ENCODE results near the gene PSMB3. TPM values are rescaled to one million over a fixed set of nuclear protein-coding genes. Genes with fewer than 3 reads are reported as not detected.
A peak's percentile ranks its signal among the peaks of the same experiment; 100 is the strongest.

The PSMB3 gene
- total RNA-seq, 1 experiment from 2014 or later, result 346 TPM

DNA sequence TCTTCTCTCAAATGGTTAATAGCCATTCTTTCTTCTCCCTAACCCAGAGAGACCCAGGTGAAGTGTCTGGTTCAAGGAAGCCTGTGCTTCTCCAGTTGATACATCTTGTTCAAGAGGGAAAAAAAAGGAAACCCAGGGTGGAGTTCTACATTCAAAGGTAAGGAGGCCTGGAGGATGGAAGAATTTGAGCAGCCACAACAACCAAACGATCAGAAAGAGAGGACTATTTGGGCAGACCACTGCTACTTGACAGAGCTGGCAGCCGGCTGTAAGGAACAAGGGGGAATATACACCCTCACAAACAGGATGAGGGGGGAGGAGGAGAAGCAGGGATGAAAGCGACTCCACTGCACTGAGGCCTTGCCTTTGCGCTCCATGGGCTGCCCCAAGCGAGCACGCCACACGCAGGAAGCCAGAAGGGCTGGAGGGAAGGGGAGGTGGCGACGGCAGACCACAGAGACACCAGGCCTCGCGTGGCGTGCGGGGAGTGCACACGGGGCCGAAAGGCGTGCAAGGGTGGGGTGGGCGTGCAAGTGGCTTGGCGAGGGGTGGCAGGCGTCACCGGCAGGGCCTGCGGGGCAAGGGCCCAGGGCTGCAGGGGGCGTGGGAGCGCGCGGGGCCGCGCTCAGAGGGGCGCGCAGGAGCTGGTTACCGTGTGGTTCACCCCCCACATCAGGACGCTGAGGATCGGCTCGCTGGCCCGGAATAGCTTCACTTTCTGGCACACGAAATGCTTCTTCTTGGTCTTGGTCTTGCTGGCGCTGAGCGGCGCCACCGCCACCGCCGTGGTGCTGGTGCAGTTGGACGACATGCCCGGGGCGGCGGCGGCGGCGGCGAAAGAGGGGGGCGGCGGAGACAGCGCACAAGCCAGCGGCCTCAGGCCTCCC is 46.3 kb downstream of the PSMB3 start:
- Histone ChIP-seq H3K9me3 (ENCODE audit: control insufficient read depth in 1 of 2, insufficient read depth in 1 of 2, low read depth in 1 of 2, low read length in 2 of 2) (no peaks in the 10 kb centered on the region), H3K4me3 (replicated peaks in 1 of 2; ENCODE audit: low read depth in 1 of 2, low read length in 2 of 2) (peak overlapping the region; percentile 83 to 85), H3K9ac (ENCODE audit: low read length) (peak overlapping the region; percentile 80), H3K9me2 (ENCODE audit: insufficient read depth) (no peaks in the 10 kb centered on the region), H4K20me1 (ENCODE audit: insufficient read depth) (no peaks in the 10 kb centered on the region), H3K27ac (ENCODE audit: low read depth, low read length) (peak overlapping the region; percentile 96), H3K4me1 (ENCODE audit: control insufficient read depth in 1 of 2, insufficient read depth in 2 of 2, low read length in 2 of 2) (peaks cover 11 to 20% of the 10 kb centered on the region in 2 experiments), H3K79me2 (ENCODE audit: insufficient read depth, low read length) (peaks cover 51% of the 10 kb centered on the region), H3K4me2 (ENCODE audit: low read length) (peak overlapping the region; percentile 85), H3K36me3 (ENCODE audit: control insufficient read depth in 1 of 2, insufficient read depth in 2 of 2, low read length in 2 of 2) (peaks cover 13 to 22% of the 10 kb centered on the region in 2 experiments; a peak in 3 of 4 replicates), H3K27me3 (ENCODE audit: insufficient read depth, low read length) (no peaks in the 10 kb centered on the region), H2AFZ (ENCODE audit: low read depth, low read length, poor library complexity, severe bottlenecking) (no peak overlapping the region)
- CTCF ChIA-PET, result no interaction called here
- TF ChIP-seq SP1 (IDR thresholded peaks at IDR 0.05; ENCODE audit: low read depth) (no peak), RAD21 (IDR thresholded peaks at IDR 0.05; ENCODE audit: low read depth) (no peak), FOSL1 (IDR thresholded peaks at IDR 0.05; ENCODE audit: low read depth) (no peak), SIN3A (IDR thresholded peaks at IDR 0.05; ENCODE audit: low read depth) (0 out of 2 replicates have a peak, but pooled peaks have one; percentile 36), ZFX (IDR thresholded peaks at IDR 0.05) (peak; percentile 76), SRF (IDR thresholded peaks at IDR 0.05; ENCODE audit: low read depth) (no peak), ELF1 (IDR thresholded peaks at IDR 0.05; ENCODE audit: borderline replicate concordance, low read depth) (no peak), POLR2AphosphoS5 (IDR thresholded peaks at IDR 0.05; ENCODE audit: low read depth, low read length) (peak; percentile 31; the same call in 1 of the 2 replicates)
- TF ChIP-seq, protein P1, sequence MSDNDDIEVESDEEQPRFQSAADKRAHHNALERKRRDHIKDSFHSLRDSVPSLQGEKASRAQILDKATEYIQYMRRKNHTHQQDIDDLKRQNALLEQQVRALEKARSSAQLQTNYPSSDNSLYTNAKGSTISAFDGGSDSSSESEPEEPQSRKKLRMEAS (IDR thresholded peaks at IDR 0.05), result peak; percentile 59; the same call in 1 of the 2 replicates
- intact Hi-C loops (cut with micrococcal nuclease), result loop anchor here (5.0 kb wide), 1 partner anchor 47 kb away; the partner anchor contains the start of gene PSMB3
- DNase-seq (ENCODE audit: low read depth, low spot score) (no peak), ATAC-seq (peak; percentile 34)
- BruUV-seq (replicated peaks), result no TSS peak
- POLR2A ChIA-PET, result no interaction called here
- RAD21 ChIA-PET (ENCODE audit: low non-redundant PET in 1 of 2, low total read pairs in 2 of 2, uncharacterized antibody in 2 of 2, unreplicated experiment in 2 of 2), result no interaction called here

Measured in HCT116 (cell line).